K562 (cell line): Measurements from ENCODE around the gene ROPN1L. TPM values are rescaled to one million over a fixed set of nuclear protein-coding genes. Genes with fewer than 3 reads are reported as not detected.

Experiments
- ATF6 ChIP-seq: sonication (generic); formaldehyde crosslinking; IDR thresholded peaks from 2 replicates; pipeline ENCODE4 v1.4.0; 2020; ENCODE audit warnings: mild to moderate bottlenecking, missing genetic modification reagents
- CREB1 ChIP-seq, 2 experiments: sonication (generic) in 1 of 2; formaldehyde crosslinking in 1 of 2; IDR thresholded peaks; 2 replicates each; pipeline versions ENCODE4 v1.6.1 to v1.8.0; 2012 to 2022; ENCODE audit warnings: inconsistent platforms in 1 of 2, mild to moderate bottlenecking in 1 of 2, missing genetic modification reagents in 1 of 2, moderate library complexity in 1 of 2
- CXXC5 ChIP-seq: fragments of 250-450 bp; sonication (Bioruptor Pico); IDR thresholded peaks from 2 replicates; pipeline ENCODE4 v1.8.0; 2022; ENCODE audit warnings: inconsistent platforms, mild to moderate bottlenecking, moderate library complexity
- ETV6 ChIP-seq, 3 experiments: fragments of 150-350 bp in 1 of 3; sonication (generic) in 1 of 3; formaldehyde crosslinking in 1 of 3; IDR thresholded peaks; 2 replicates each; pipeline versions ENCODE4 v1.6.1 to v1.8.0; 2014 to 2022; ENCODE audit warnings: borderline replicate concordance in 2 of 3, low read depth in 2 of 3, antibody characterized with exemption in 1 of 3, low read length in 1 of 3, mild to moderate bottlenecking in 1 of 3, missing genetic modification reagents in 1 of 3
- HMGN3 ChIP-seq: IDR thresholded peaks from 2 replicates; pipeline ENCODE4 v1.6.1; 2011; ENCODE audit warnings: borderline replicate concordance, low read depth, mild to moderate bottlenecking, mixed read lengths, low read length; ENCODE audit not compliant: insufficient read length; ENCODE audit errors: extremely low read depth
- KDM2B ChIP-seq: fragments of 250-450 bp; sonication (Bioruptor Pico); IDR thresholded peaks from 2 replicates; pipeline ENCODE4 v1.8.0; 2021; ENCODE audit warnings: mild to moderate bottlenecking, moderate library complexity
- RBFOX2 ChIP-seq: fragments of 200-400 bp; formaldehyde crosslinking; IDR thresholded peaks from 2 replicates; pipeline ENCODE4 v1.6.1; 2017; ENCODE audit warnings: low read depth, mild to moderate bottlenecking, low read length, moderate library complexity
- RBM22 ChIP-seq: fragments of 200-400 bp; formaldehyde crosslinking; IDR thresholded peaks from 2 replicates; pipeline ENCODE4 v1.6.1; 2018; ENCODE audit warnings: low read length, low read depth; ENCODE audit not compliant: poor library complexity, severe bottlenecking
- SLC30A9 ChIP-seq: fragments of 250-450 bp; sonication (Bioruptor Pico); IDR thresholded peaks from 2 replicates; pipeline ENCODE4 v1.8.0; 2022; ENCODE audit warnings: mild to moderate bottlenecking, moderate library complexity
- SMARCA5 ChIP-seq: fragments of 450-650 bp; IDR thresholded peaks from 2 replicates; pipeline ENCODE4 v1.6.1; 2016
- SRF ChIP-seq, 2 experiments: fragments of 250-450, 450-650 bp in 1 of 2; sonication (Bioruptor Pico) in 1 of 2; sonication (generic) in 1 of 2; formaldehyde crosslinking; IDR thresholded peaks; 2 replicates each; pipeline versions ENCODE4 v1.5.0 to v1.5.1; 2020 to 2022; ENCODE audit warnings: mild to moderate bottlenecking in 1 of 2, missing genetic modification reagents in 1 of 2
- TBL1XR1 ChIP-seq, 2 experiments: IDR thresholded peaks; 2 replicates each; pipeline ENCODE4 v1.6.1; 2012; ENCODE audit warnings: improper control_type of control experiment in 2 of 2, low read length in 2 of 2, mild to moderate bottlenecking in 1 of 2
- TEAD4 ChIP-seq, 2 experiments: sonication (generic) in 1 of 2; formaldehyde crosslinking in 1 of 2; IDR thresholded peaks; 2 replicates each; pipeline versions ENCODE4 v1.6.1 to v1.8.0; 2012 to 2022; ENCODE audit warnings: borderline replicate concordance in 1 of 2, inconsistent platforms in 1 of 2, low read length in 1 of 2, mild to moderate bottlenecking in 1 of 2, missing genetic modification reagents in 1 of 2
- YY1 ChIP-seq, 3 experiments: IDR thresholded peaks; 2 replicates each; pipeline ENCODE4 v1.6.1; 2011; ENCODE audit warnings: low read length in 2 of 3, mild to moderate bottlenecking in 2 of 3, moderate library complexity in 2 of 3, borderline replicate concordance in 1 of 3, control low read depth in 1 of 3, low read depth in 1 of 3; ENCODE audit not compliant: insufficient read depth in 3 of 3, insufficient replicate concordance in 2 of 3, control insufficient read depth in 1 of 3, insufficient read length in 1 of 3; ENCODE audit errors: extremely low read depth in 1 of 3
- ZFX ChIP-seq: sonication (generic); formaldehyde crosslinking; IDR thresholded peaks from 2 replicates; pipeline ENCODE4 v1.8.0; 2022; ENCODE audit warnings: mild to moderate bottlenecking, missing genetic modification reagents, moderate library complexity
- ZNF766 ChIP-seq: fragments of 200-800 bp; sonication (Bioruptor generic); conservative IDR thresholded peaks from 2 replicates; pipeline ENCODE4 v1.6.1; 2016; ENCODE audit warnings: missing genetic modification characterization, missing compliant biosample characterization
- polyA plus RNA-seq, 8 experiments: library from polyadenylated mRNA; depleted of rRNA in 4 of 8; stranded (reverse) in 5 of 8; unstranded in 3 of 8; fragments of >200 nt; fragmentation: Nextera tagmentation in 2 of 8; fragmentation: Illumina TruSeq in 1 of 8; extraction: Ambion mirVana in 2 of 8; extraction: Trizol in 1 of 8; gene quantifications; 2 replicates each; pipeline versions ENCODE4 v1.2.1 to v1.2.3, GENCODE V29; 2011 to 2014; ENCODE audit warnings: inconsistent platforms in 1 of 8, missing spikeins in 1 of 8
- total RNA-seq, 7 experiments: library from RNA; depleted of rRNA in 6 of 7; stranded (reverse); fragments of >200 nt in 6 of 7; fragmentation: Illumina TruSeq in 2 of 7; extraction: Trizol in 2 of 7; gene quantifications; 2 replicates each; pipeline versions ENCODE4 v1.2.1 to v1.2.3, GENCODE V29; 2011 to 2021; ENCODE audit warnings: low replicate concordance in 1 of 7
- TF ChIP-seq, protein P1 (sequence below): fragments of 200-800 bp; sonication (Bioruptor generic); IDR thresholded peaks from 2 replicates; pipeline ENCODE4 v1.6.1; 2017; ENCODE audit warnings: missing genetic modification characterization, missing compliant biosample characterization
- TF ChIP-seq, protein P2 (sequence below): fragments of 450-650 bp; IDR thresholded peaks from 2 replicates; pipeline ENCODE4 v1.6.1; 2016; ENCODE audit warnings: borderline replicate concordance

ROPN1L gene
- total and polyA plus RNA-seq, 9 of the 15 experiments (the other 6 are each of a cell fraction or from before 2014, with no cell fraction given) = 0.04 to 0.85 (median 0.24) TPM; not detected in 3

DNA sequence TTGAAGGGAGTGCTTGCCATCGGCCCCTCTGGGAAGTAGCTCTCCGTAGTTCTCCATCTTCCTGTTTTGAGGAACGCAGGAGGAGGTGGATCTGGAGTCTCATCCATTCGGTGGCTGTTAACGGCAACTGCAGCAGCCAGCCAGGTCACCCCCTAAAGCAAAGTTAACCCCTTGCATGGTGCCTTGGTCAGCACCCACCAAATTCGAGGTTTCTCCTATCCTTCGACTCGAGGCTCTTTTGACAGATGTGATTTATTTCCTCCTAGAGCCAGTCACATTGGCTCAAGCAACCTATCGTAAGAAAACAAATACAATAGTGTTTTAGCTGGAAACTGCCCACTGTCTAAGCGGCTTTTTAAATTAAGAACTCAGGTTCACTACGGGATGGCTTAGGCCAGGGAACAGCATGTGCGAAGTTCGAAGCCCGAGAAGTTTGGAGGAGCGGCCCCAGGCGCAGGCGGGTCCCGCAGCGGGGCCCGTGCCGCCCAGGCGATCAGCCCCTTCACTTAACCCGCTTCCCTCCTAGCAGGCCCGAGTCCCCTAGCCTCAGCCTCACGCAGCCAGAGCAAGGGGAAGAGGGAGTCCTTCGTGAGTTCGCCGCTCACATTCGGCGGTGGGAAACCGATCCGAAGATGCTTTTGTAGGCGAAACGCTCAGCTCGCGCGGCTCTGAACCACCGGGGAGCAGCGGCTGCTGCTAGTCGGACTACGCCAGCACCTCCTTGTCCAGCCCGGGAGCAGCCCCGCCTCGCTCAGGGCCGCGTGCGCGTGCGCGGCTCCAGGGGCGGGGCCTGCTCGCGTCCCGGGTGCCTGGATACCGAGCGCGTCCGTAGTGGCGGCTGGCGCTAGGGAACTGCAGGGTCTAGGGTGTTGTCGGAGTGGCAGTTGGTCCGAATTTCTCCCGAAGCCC, at the start of gene ROPN1L (continued):
- no peak for TF ChIP-seq SMARCA5
- peak; percentile 96 for TF ChIP-seq ZNF766 (CRISPR knock-in tag)
- peak in 1 of 2 experiments; percentile 41; a peak in 1 of 4 replicates for TF ChIP-seq SRF (CRISPR knock-in tag; IDR thresholded peaks at IDR 0.05)
- peak; percentile 80 for TF ChIP-seq CXXC5 (CRISPR knock-in tag)
- peak; percentile 84; the same call in 1 of the 2 replicates for TF ChIP-seq ATF6
- no peak for TF ChIP-seq SLC30A9
- 0 out of 4 replicates have a peak, but pooled peaks of 1 of the 2 experiments have one; percentile 24 for TF ChIP-seq TBL1XR1 (IDR thresholded peaks at IDR 0.05; ENCODE audit: low read length in 2 of 2)
- TF ChIP-seq KDM2B (CRISPR knock-in tag) = peak; percentile 53; the same call in 1 of the 2 replicates
- TF ChIP-seq RBFOX2 = peak; percentile 89
- peak; percentile 95 for TF ChIP-seq RBM22
- TF ChIP-seq, protein P1, sequence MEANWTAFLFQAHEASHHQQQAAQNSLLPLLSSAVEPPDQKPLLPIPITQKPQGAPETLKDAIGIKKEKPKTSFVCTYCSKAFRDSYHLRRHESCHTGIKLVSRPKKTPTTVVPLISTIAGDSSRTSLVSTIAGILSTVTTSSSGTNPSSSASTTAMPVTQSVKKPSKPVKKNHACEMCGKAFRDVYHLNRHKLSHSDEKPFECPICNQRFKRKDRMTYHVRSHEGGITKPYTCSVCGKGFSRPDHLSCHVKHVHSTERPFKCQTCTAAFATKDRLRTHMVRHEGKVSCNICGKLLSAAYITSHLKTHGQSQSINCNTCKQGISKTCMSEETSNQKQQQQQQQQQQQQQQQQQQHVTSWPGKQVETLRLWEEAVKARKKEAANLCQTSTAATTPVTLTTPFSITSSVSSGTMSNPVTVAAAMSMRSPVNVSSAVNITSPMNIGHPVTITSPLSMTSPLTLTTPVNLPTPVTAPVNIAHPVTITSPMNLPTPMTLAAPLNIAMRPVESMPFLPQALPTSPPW = peak; percentile 94
- no peak for TF ChIP-seq CREB1 (IDR thresholded peaks at IDR 0.05)
- TF ChIP-seq CREB1 (CRISPR knock-in tag; IDR thresholded peaks at IDR 0.05) = peak; percentile 58
- peak; percentile 89 for TF ChIP-seq ZFX (CRISPR knock-in tag)
- TF ChIP-seq ETV6 (IDR thresholded peaks at IDR 0.05; ENCODE audit: borderline replicate concordance in 1 of 2, low read depth in 2 of 2, low read length in 1 of 2) = no peak
- TF ChIP-seq ETV6 (CRISPR knock-in tag; IDR thresholded peaks at IDR 0.05; ENCODE audit: borderline replicate concordance) = no peak
- no peak for TF ChIP-seq TEAD4 (IDR thresholded peaks at IDR 0.05; ENCODE audit: low read length)
- TF ChIP-seq TEAD4 (CRISPR knock-in tag; IDR thresholded peaks at IDR 0.05; ENCODE audit: borderline replicate concordance) = no peak
- peak in 2 of 3 experiments; percentile 29 to 66 for TF ChIP-seq YY1 (IDR thresholded peaks at IDR 0.05; ENCODE audit: borderline replicate concordance in 1 of 3, control insufficient read depth in 1 of 3, extremely low read depth in 1 of 3, insufficient read depth in 3 of 3, insufficient read length in 1 of 3, insufficient replicate concordance in 2 of 3, low read depth in 1 of 3, low read length in 2 of 3)
- peak; percentile 93 for TF ChIP-seq HMGN3
- TF ChIP-seq, protein P2, sequence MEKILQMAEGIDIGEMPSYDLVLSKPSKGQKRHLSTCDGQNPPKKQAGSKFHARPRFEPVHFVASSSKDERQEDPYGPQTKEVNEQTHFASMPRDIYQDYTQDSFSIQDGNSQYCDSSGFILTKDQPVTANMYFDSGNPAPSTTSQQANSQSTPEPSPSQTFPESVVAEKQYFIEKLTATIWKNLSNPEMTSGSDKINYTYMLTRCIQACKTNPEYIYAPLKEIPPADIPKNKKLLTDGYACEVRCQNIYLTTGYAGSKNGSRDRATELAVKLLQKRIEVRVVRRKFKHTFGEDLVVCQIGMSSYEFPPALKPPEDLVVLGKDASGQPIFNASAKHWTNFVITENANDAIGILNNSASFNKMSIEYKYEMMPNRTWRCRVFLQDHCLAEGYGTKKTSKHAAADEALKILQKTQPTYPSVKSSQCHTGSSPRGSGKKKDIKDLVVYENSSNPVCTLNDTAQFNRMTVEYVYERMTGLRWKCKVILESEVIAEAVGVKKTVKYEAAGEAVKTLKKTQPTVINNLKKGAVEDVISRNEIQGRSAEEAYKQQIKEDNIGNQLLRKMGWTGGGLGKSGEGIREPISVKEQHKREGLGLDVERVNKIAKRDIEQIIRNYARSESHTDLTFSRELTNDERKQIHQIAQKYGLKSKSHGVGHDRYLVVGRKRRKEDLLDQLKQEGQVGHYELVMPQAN = peak; percentile 94
